ENCODE measurements around the gene TMEM163. TPM values are rescaled to one million over a fixed set of nuclear protein-coding genes. Genes with fewer than 3 reads are reported as not detected.

TMEM163 gene
- polyA plus RNA-seq, 1 donor from 2014 or later = 3.5 TPM

- Histone ChIP-seq H3K9ac (ENCODE audit: low read length) (no peak overlapping the region), H3F3A (ENCODE audit: insufficient read depth, low read length, poor library complexity, severe bottlenecking) (no peaks in the 10 kb centered on the region), H2AFZ (ENCODE audit: low read depth, low read length) (no peak overlapping the region), H3K27ac (ENCODE audit: low read length) (no peak overlapping the region), H3K9me2 (ENCODE audit: insufficient read depth, low read length) (no peaks in the 10 kb centered on the region), H4K20me1 (ENCODE audit: insufficient read depth) (no peaks in the 10 kb centered on the region), H3K4me3 (ENCODE audit: low read length) (no peak overlapping the region), H3K27me3 (ENCODE audit: insufficient read depth, low read depth, low read length) (no peaks in the 10 kb centered on the region), H3K4me2 (ENCODE audit: low read length) (no peak overlapping the region), H3K79me2 (replicated peaks; ENCODE audit: insufficient read depth, low read length) (no peaks in the 10 kb centered on the region), H3K36me3 (ENCODE audit: insufficient read depth, low read length) (no peaks in the 10 kb centered on the region), H3K9me3 (ENCODE audit: low read length) (no peaks in the 10 kb centered on the region)
- no peak for TF ChIP-seq MXI1 (conservative IDR thresholded peaks at IDR 0.05; ENCODE audit: poor library complexity, severe bottlenecking)
- no peak for TF ChIP-seq POLR2AphosphoS5 (IDR thresholded peaks at IDR 0.05)
- no peak for TF ChIP-seq CTCF (IDR thresholded peaks at IDR 0.05; ENCODE audit: poor library complexity, severe bottlenecking)
- TF ChIP-seq SMC3 (conservative IDR thresholded peaks at IDR 0.05; ENCODE audit: poor library complexity) = no peak
- no peak for TF ChIP-seq RAD21 (conservative IDR thresholded peaks at IDR 0.05)
Measured at GRCh38 chr2:134504586-134505336, 214.0 kb downstream of the TMEM163 start.

- H3K79me2 ChIP-seq (replicated peaks; ENCODE audit: insufficient read depth, low read length) = no peaks in the 10 kb centered on the region
Measured at GRCh38 chr2:134502104-134502503, 216.7 kb downstream of the TMEM163 start.

More at GRCh38 chr2:134502104-134502503, 216.7 kb downstream of the TMEM163 start:
- H3K36me3 ChIP-seq (ENCODE audit: insufficient read depth, low read length) = no peaks in the 10 kb centered on the region
- H3K4me3 ChIP-seq (ENCODE audit: low read length) = peak overlapping the region; percentile 23
- H2AFZ ChIP-seq (ENCODE audit: low read depth, low read length) = no peak overlapping the region
- peak overlapping the region; percentile 33 for H3K4me2 ChIP-seq (ENCODE audit: low read length)
- no peaks in the 10 kb centered on the region for H4K20me1 ChIP-seq (ENCODE audit: insufficient read depth)
- H3K27me3 ChIP-seq (ENCODE audit: insufficient read depth, low read depth, low read length) = no peaks in the 10 kb centered on the region
- no peaks in the 10 kb centered on the region for H3K9me2 ChIP-seq (ENCODE audit: insufficient read depth, low read length)
- H3K27ac ChIP-seq (ENCODE audit: low read length) = peak overlapping the region; percentile 10
- H3K9me3 ChIP-seq (ENCODE audit: low read length) = no peaks in the 10 kb centered on the region
- H3F3A ChIP-seq (ENCODE audit: insufficient read depth, low read length, poor library complexity, severe bottlenecking) = no peaks in the 10 kb centered on the region
- H3K9ac ChIP-seq (ENCODE audit: low read length) = peak overlapping the region; percentile 32
- TF ChIP-seq CTCF (IDR thresholded peaks at IDR 0.05; ENCODE audit: poor library complexity, severe bottlenecking) (no peak), EZH2 (IDR thresholded peaks at IDR 0.05; ENCODE audit: borderline replicate concordance, insufficient read depth, low read length, poor library complexity, severe bottlenecking) (no peak), TAF1 (IDR thresholded peaks at IDR 0.05; ENCODE audit: low read depth) (no peak), RAD21 (conservative IDR thresholded peaks at IDR 0.05) (peak; percentile 28), EP300 (conservative IDR thresholded peaks at IDR 0.05; ENCODE audit: poor library complexity, severe bottlenecking) (peak; percentile 95), REST (IDR thresholded peaks at IDR 0.05; ENCODE audit: borderline replicate concordance) (no peak), MXI1 (conservative IDR thresholded peaks at IDR 0.05; ENCODE audit: poor library complexity, severe bottlenecking) (no peak), SMC3 (conservative IDR thresholded peaks at IDR 0.05; ENCODE audit: poor library complexity) (no peak), POLR2AphosphoS5 (IDR thresholded peaks at IDR 0.05) (peak; percentile 89)
